ENCODE measurements around the gene CYP26A1. TPM values are rescaled to one million over a fixed set of nuclear protein-coding genes. Genes with fewer than 3 reads are reported as not detected.

Gene CYP26A1, protein sequence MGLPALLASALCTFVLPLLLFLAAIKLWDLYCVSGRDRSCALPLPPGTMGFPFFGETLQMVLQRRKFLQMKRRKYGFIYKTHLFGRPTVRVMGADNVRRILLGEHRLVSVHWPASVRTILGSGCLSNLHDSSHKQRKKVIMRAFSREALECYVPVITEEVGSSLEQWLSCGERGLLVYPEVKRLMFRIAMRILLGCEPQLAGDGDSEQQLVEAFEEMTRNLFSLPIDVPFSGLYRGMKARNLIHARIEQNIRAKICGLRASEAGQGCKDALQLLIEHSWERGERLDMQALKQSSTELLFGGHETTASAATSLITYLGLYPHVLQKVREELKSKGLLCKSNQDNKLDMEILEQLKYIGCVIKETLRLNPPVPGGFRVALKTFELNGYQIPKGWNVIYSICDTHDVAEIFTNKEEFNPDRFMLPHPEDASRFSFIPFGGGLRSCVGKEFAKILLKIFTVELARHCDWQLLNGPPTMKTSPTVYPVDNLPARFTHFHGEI
- total RNA-seq, result not detected in 2 replicates

DNA sequence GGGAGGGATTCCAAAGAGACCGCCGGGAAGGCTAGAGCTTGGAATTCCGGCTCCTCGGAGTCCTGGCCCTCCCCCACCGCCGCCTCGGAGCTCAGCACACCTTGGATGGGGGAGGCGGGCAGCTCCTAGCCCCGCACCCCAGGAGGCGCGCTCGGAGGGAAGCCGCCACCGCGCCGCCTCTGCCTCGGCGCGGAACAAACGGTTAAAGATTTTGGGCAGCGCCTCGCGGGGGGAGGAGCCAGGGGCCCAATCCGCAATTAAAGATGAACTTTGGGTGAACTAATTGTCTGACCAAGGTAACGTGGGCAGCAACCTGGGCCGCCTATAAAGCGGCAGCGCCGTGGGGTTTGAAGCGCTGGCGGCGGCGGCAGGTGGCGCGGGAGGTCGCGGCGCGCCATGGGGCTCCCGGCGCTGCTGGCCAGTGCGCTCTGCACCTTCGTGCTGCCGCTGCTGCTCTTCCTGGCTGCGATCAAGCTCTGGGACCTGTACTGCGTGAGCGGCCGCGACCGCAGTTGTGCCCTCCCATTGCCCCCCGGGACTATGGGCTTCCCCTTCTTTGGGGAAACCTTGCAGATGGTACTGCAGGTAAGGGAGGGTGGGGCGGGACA is at the start of gene CYP26A1:
Gene CYP26A1 (plus strand): TSS at position 355 of the 608 bp plus-strand sequence. CDS start 42 bp downstream, at position 397.
- DNase-seq (ENCODE audit: low read depth), result no peak
- TF ChIP-seq, protein P1, sequence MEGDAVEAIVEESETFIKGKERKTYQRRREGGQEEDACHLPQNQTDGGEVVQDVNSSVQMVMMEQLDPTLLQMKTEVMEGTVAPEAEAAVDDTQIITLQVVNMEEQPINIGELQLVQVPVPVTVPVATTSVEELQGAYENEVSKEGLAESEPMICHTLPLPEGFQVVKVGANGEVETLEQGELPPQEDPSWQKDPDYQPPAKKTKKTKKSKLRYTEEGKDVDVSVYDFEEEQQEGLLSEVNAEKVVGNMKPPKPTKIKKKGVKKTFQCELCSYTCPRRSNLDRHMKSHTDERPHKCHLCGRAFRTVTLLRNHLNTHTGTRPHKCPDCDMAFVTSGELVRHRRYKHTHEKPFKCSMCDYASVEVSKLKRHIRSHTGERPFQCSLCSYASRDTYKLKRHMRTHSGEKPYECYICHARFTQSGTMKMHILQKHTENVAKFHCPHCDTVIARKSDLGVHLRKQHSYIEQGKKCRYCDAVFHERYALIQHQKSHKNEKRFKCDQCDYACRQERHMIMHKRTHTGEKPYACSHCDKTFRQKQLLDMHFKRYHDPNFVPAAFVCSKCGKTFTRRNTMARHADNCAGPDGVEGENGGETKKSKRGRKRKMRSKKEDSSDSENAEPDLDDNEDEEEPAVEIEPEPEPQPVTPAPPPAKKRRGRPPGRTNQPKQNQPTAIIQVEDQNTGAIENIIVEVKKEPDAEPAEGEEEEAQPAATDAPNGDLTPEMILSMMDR (conservative IDR thresholded peaks at IDR 0.05; ENCODE audit: low read depth, low read length), result no peak
- H3K4me3 ChIP-seq (ENCODE audit: low read depth, low read length), result peak within 1 kb of the TSS; percentile 8

- no peak for DNase-seq (ENCODE audit: low read depth)
- no peak overlapping the region for H3K4me3 ChIP-seq (ENCODE audit: low read depth, low read length)
- TF ChIP-seq, protein P1 (conservative IDR thresholded peaks at IDR 0.05; ENCODE audit: low read depth, low read length), result no peak
Measured at GRCh38 chr10:93026072-93026471, 47.6 kb upstream of the CYP26A1 start.

DNA sequence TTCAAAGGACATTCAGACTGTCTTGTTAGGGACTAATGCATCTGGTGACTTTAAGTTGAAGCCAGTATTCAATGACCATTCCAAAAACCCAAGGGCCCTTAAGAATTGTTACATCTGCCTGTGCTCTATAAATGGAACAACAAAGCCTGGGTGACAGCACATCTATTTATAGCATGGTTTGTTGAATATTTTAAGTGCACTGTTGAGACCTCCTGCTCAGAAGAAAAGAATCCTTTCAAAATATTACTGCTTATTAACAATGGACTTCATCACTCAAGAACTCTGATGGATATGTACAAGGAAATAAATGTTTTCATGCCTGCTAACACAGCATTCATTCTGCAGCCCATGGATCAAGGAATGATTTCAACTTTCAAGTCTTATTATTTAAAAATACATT is 46.2 kb upstream of the CYP26A1 start:
- no peak overlapping the region for H3K4me3 ChIP-seq (ENCODE audit: low read depth, low read length)
- TF ChIP-seq, protein P1 (conservative IDR thresholded peaks at IDR 0.05; ENCODE audit: low read depth, low read length), result no peak
- no peak for DNase-seq (ENCODE audit: low read depth)

DNA sequence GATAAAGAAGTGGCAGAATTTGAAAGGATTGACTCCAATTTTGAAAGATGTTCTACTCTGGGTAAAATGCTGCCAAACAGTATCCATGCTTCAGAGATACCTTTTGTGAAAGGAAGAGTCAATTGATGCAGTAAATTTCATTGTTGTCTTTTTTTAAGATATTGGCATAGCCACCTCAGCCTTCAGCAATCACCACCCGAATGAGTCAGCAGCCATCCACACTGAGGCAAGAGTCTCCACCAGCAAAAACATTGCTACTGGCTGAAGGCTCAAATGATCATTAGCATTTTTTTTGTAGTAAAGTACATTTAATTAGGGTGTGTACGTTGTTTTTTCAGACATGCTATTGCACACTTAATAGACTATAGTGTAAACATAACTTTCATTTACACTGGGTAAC is 44.8 kb upstream of the CYP26A1 start:
- no peak overlapping the region for H3K4me3 ChIP-seq (ENCODE audit: low read depth, low read length)
- TF ChIP-seq, protein P1 (conservative IDR thresholded peaks at IDR 0.05; ENCODE audit: low read depth, low read length), result no peak
- no peak for DNase-seq (ENCODE audit: low read depth)

DNA sequence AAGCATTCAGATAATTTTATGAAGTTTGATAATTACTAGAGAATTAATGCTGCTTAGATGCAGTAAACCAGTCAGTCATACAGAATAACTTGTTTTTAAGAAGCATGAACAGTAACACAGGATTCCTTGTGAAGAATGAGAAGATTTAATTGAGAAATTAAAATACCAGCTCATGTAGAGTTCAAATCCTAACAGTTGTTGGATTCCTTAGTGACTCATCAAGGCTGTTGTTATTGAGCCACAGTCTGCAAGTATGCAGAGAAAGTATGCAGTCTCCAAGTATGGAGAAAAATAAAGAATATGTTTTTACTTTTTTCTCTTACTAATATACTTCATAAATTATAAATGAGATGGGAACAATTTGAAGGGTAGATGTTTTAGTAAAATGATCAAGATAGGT is 43.3 kb upstream of the CYP26A1 start:
- DNase-seq (ENCODE audit: low read depth), result peak; percentile 32
- no peak overlapping the region for H3K4me3 ChIP-seq (ENCODE audit: low read depth, low read length)
- TF ChIP-seq, protein P1 (conservative IDR thresholded peaks at IDR 0.05; ENCODE audit: low read depth, low read length), result no peak

GRCh38 chr10:93032105-93032808 is 41.4 kb upstream of the CYP26A1 start:
- TF ChIP-seq, protein P1 (conservative IDR thresholded peaks at IDR 0.05; ENCODE audit: low read depth, low read length), result no peak
- no peak overlapping the region for H3K4me3 ChIP-seq (ENCODE audit: low read depth, low read length)
- no peak for DNase-seq (ENCODE audit: low read depth)
